Measurements from ENCODE around the gene RSL1D1. TPM values are rescaled to one million over a fixed set of nuclear protein-coding genes. Genes with fewer than 3 reads are reported as not detected.

The RSL1D1 gene
- total and polyA plus RNA-seq, 9 of the 15 experiments (the other 6 are each of a cell fraction or from before 2014, with no cell fraction given), result 259 to 753 (median 373) TPM

- TF ChIP-seq, protein P1, sequence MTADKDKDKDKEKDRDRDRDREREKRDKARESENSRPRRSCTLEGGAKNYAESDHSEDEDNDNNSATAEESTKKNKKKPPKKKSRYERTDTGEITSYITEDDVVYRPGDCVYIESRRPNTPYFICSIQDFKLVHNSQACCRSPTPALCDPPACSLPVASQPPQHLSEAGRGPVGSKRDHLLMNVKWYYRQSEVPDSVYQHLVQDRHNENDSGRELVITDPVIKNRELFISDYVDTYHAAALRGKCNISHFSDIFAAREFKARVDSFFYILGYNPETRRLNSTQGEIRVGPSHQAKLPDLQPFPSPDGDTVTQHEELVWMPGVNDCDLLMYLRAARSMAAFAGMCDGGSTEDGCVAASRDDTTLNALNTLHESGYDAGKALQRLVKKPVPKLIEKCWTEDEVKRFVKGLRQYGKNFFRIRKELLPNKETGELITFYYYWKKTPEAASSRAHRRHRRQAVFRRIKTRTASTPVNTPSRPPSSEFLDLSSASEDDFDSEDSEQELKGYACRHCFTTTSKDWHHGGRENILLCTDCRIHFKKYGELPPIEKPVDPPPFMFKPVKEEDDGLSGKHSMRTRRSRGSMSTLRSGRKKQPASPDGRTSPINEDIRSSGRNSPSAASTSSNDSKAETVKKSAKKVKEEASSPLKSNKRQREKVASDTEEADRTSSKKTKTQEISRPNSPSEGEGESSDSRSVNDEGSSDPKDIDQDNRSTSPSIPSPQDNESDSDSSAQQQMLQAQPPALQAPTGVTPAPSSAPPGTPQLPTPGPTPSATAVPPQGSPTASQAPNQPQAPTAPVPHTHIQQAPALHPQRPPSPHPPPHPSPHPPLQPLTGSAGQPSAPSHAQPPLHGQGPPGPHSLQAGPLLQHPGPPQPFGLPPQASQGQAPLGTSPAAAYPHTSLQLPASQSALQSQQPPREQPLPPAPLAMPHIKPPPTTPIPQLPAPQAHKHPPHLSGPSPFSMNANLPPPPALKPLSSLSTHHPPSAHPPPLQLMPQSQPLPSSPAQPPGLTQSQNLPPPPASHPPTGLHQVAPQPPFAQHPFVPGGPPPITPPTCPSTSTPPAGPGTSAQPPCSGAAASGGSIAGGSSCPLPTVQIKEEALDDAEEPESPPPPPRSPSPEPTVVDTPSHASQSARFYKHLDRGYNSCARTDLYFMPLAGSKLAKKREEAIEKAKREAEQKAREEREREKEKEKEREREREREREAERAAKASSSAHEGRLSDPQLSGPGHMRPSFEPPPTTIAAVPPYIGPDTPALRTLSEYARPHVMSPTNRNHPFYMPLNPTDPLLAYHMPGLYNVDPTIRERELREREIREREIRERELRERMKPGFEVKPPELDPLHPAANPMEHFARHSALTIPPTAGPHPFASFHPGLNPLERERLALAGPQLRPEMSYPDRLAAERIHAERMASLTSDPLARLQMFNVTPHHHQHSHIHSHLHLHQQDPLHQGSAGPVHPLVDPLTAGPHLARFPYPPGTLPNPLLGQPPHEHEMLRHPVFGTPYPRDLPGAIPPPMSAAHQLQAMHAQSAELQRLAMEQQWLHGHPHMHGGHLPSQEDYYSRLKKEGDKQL (CRISPR knock-in tag; IDR thresholded peaks at IDR 0.05; ENCODE audit: borderline replicate concordance), result no peak
- no peak for TF ChIP-seq NCOR1 (IDR thresholded peaks at IDR 0.05)
- no peak for TF ChIP-seq PREB (CRISPR knock-in tag; IDR thresholded peaks at IDR 0.05)
- no peak; the same call in 1 of the 2 replicates for TF ChIP-seq DMBX1 (CRISPR knock-in tag; IDR thresholded peaks at IDR 0.05; ENCODE audit: borderline replicate concordance)
- peak; percentile 98 for TF ChIP-seq CTCFL (IDR thresholded peaks at IDR 0.05; ENCODE audit: borderline replicate concordance, insufficient read depth, low read depth, low read length, poor library complexity, severe bottlenecking)
- TF ChIP-seq GMEB1 (CRISPR knock-in tag; IDR thresholded peaks at IDR 0.05), result peak; percentile 84
- TF ChIP-seq ARID1B (IDR thresholded peaks at IDR 0.05), result no peak
- peak; percentile 88 for TF ChIP-seq L3MBTL2 (IDR thresholded peaks at IDR 0.05)
- no peak for TF ChIP-seq PBX2 (CRISPR knock-in tag; IDR thresholded peaks at IDR 0.05; ENCODE audit: low read depth)
- TF ChIP-seq PBX2 (tag; conservative IDR thresholded peaks at IDR 0.05; ENCODE audit: low read depth), result no peak; the same call in 1 of the 2 replicates
- TF ChIP-seq SIN3B (IDR thresholded peaks at IDR 0.05; ENCODE audit: low read depth), result 0 out of 2 replicates have a peak, but pooled peaks have one; percentile 65
- no peak; the same call in 1 of the 2 replicates for TF ChIP-seq TARDBP (IDR thresholded peaks at IDR 0.05)
- peak; percentile 50 for TF ChIP-seq PHF20 (IDR thresholded peaks at IDR 0.05; ENCODE audit: partially characterized antibody)
Observed at GRCh38 chr16:11797166-11797956, 54.0 kb downstream of the RSL1D1 start, which contains the start of gene ZC3H7A (continued).

All from K562 (cell line).